ENCODE data around the gene GALK1. TPM values are rescaled to one million over a fixed set of nuclear protein-coding genes. Genes with fewer than 3 reads are reported as not detected.

GALK1 gene
- polyA plus RNA-seq, 3 donors = 44.8 to 108 (median 84.3) TPM

GRCh38 chr17:75795820-75796607, 31.0 kb upstream of the GALK1 start:
- 100% methylated on average over 1 of the region's 8 CpGs for WGBS (ENCODE audit: insufficient coverage)
- Histone ChIP-seq H3K4me1 (ENCODE audit: control insufficient read depth in 1 of 2, insufficient read depth in 2 of 2, low read length in 2 of 2) (no peaks in the 10 kb centered on the region), H3K27ac (ENCODE audit: low read depth in 1 of 2, low read length in 2 of 2) (no peak overlapping the region), H4K20me1 (ENCODE audit: insufficient read depth, low read length) (no peaks in the 10 kb centered on the region), H3K4me2 (replicated peaks; ENCODE audit: extremely low read depth, low read length, poor library complexity, severe bottlenecking) (no peak overlapping the region), H3K36me3 (replicated peaks in 1 of 2; ENCODE audit: control insufficient read depth in 1 of 2, insufficient read depth in 2 of 2, low read length in 2 of 2) (peaks cover 21 to 68% of the 10 kb centered on the region in 2 donors), H3K9ac (ENCODE audit: insufficient read depth, low read length, poor library complexity, severe bottlenecking) (no peak overlapping the region), H3K9me3 (replicated peaks in 1 of 2; ENCODE audit: control insufficient read depth in 1 of 2, insufficient read depth in 1 of 2, low read length in 2 of 2) (no peaks in the 10 kb centered on the region), H3K27me3 (ENCODE audit: control insufficient read depth in 2 of 2, insufficient read depth in 2 of 2, low read length in 2 of 2) (no peaks in the 10 kb centered on the region), H2AFZ (ENCODE audit: insufficient read depth, low read depth, low read length, poor library complexity, severe bottlenecking) (no peak overlapping the region), H3K4me3 (replicated peaks in 1 of 3; ENCODE audit: low read depth in 2 of 3, low read length in 3 of 3) (no peak overlapping the region), H3K79me2 (ENCODE audit: insufficient read depth, low read length) (peaks cover 45% of the 10 kb centered on the region)
- H3K36me3 Mint-ChIP-seq = peaks cover 48 to 64% of the 10 kb centered on the region in 2 donors
- H3K4me1 Mint-ChIP-seq = no peaks in the 10 kb centered on the region
- intact Hi-C loops (cut with micrococcal nuclease) = no loop called here
- H3K9me3 Mint-ChIP-seq = peaks cover 0 to 2% (median 0%) of the 10 kb centered on the region in 7 donors
- no peaks in the 10 kb centered on the region for H3K27me3 Mint-ChIP-seq (ENCODE audit: low read depth in 3 of 3)
- TF ChIP-seq CTCF (IDR thresholded peaks at IDR 0.05) = no peak
- no peak overlapping the region for H3K4me3 Mint-ChIP-seq
- no peak for DNase-seq
- peak overlapping the region in 1 of 7 donors; percentile 53 for H3K27ac Mint-ChIP-seq

GRCh38 chr17:75793460-75793859, 28.5 kb upstream of the GALK1 start:
- no peak for DNase-seq
- Histone ChIP-seq H3K36me3 (replicated peaks in 1 of 2; ENCODE audit: control insufficient read depth in 1 of 2, insufficient read depth in 2 of 2, low read length in 2 of 2) (peaks cover 9 to 51% of the 10 kb centered on the region in 2 donors), H3K4me3 (replicated peaks in 1 of 3; ENCODE audit: low read depth in 2 of 3, low read length in 3 of 3) (no peak overlapping the region), H3K9ac (ENCODE audit: insufficient read depth, low read length, poor library complexity, severe bottlenecking) (no peak overlapping the region), H3K4me2 (replicated peaks; ENCODE audit: extremely low read depth, low read length, poor library complexity, severe bottlenecking) (no peak overlapping the region), H4K20me1 (ENCODE audit: insufficient read depth, low read length) (no peaks in the 10 kb centered on the region), H3K9me3 (replicated peaks in 1 of 2; ENCODE audit: control insufficient read depth in 1 of 2, insufficient read depth in 1 of 2, low read length in 2 of 2) (no peaks in the 10 kb centered on the region), H3K27ac (ENCODE audit: low read depth in 1 of 2, low read length in 2 of 2) (peak overlapping the region in 1 of 2 donors; percentile 27), H3K79me2 (ENCODE audit: insufficient read depth, low read length) (peaks cover 68% of the 10 kb centered on the region), H3K27me3 (ENCODE audit: control insufficient read depth in 2 of 2, insufficient read depth in 2 of 2, low read length in 2 of 2) (no peaks in the 10 kb centered on the region), H3K4me1 (ENCODE audit: control insufficient read depth in 1 of 2, insufficient read depth in 2 of 2, low read length in 2 of 2) (no peaks in the 10 kb centered on the region), H2AFZ (ENCODE audit: insufficient read depth, low read depth, low read length, poor library complexity, severe bottlenecking) (no peak overlapping the region)
- no peaks in the 10 kb centered on the region for H3K27me3 Mint-ChIP-seq (ENCODE audit: low read depth in 3 of 3)
- no peak overlapping the region for H3K4me3 Mint-ChIP-seq
- no CpG with 5 or more reads among the region's 1 CpG for WGBS (ENCODE audit: insufficient coverage)
- TF ChIP-seq CTCF (IDR thresholded peaks at IDR 0.05) = no peak
- peak overlapping the region in 1 of 7 donors; percentile 21 for H3K27ac Mint-ChIP-seq
- intact Hi-C loops (cut with micrococcal nuclease) = loop anchor here in 1 of 2 donors (5.0 kb wide), 1 partner anchor 34 kb away; no protein-coding TSS in a partner anchor
- no peaks in the 10 kb centered on the region for H3K4me1 Mint-ChIP-seq
- H3K9me3 Mint-ChIP-seq = no peaks in the 10 kb centered on the region
- peaks cover 38 to 48% of the 10 kb centered on the region in 2 donors for H3K36me3 Mint-ChIP-seq
